ENCODE data around the gene GRM8. TPM values are rescaled to one million over a fixed set of nuclear protein-coding genes. Genes with fewer than 3 reads are reported as not detected.

The GRM8 gene
- total RNA-seq, 1 experiment from 2014 or later = 1.8 TPM

GRCh38 chr7:126529254-126529653 is 723.5 kb downstream of the GRM8 start:
- Mint-ChIP-seq H3K27ac (no peak overlapping the region), H3K36me3 (ENCODE audit: insufficient read depth in 1 of 3, low read depth in 3 of 3) (no peaks in the 10 kb centered on the region; a peak in 1 of 7 replicates), H3K9me3 (no peaks in the 10 kb centered on the region), H3K4me1 (peaks cover 33 to 35% of the 10 kb centered on the region in 2 experiments), H3K27me3 (ENCODE audit: low read depth) (no peaks in the 10 kb centered on the region), H3K4me3 (no peak overlapping the region)
- no CpG with 5 or more reads among the region's 3 CpGs for WGBS (ENCODE audit: extremely low coverage, insufficient read length, low lambda C conversion rate)
- Histone ChIP-seq H3K23ac (ENCODE audit: insufficient read length, low read depth, low read length) (no peak overlapping the region), H3K23me2 (ENCODE audit: insufficient read length, low read depth, low read length, poor library complexity, severe bottlenecking) (no peaks in the 10 kb centered on the region), H3K79me2 (ENCODE audit: insufficient read depth, low read length) (no peaks in the 10 kb centered on the region), H3K27ac (ENCODE audit: insufficient read length, low read depth, low read length) (no peak overlapping the region), H2BK5ac (ENCODE audit: insufficient read length, low read length) (no peak overlapping the region), H4K91ac (ENCODE audit: insufficient read length, low read depth, low read length) (no peak overlapping the region), H2BK20ac (ENCODE audit: low read depth, low read length, poor library complexity, severe bottlenecking) (no peak overlapping the region), H3K4me2 (ENCODE audit: insufficient read depth, insufficient read length, low read length) (no peak overlapping the region), H3T11ph (ENCODE audit: low read length) (no peak overlapping the region), H3K9ac (ENCODE audit: extremely low read depth, insufficient read length, low read length) (no peak overlapping the region), H3K56ac (ENCODE audit: insufficient read length, low read depth, low read length) (no peak overlapping the region), H3K4ac (ENCODE audit: low read depth, low read length) (no peak overlapping the region), H2BK120ac (ENCODE audit: low read depth, low read length, poor library complexity, severe bottlenecking) (no peak overlapping the region), H3K27me3 (ENCODE audit: insufficient read depth, low read length) (no peaks in the 10 kb centered on the region), H3K14ac (ENCODE audit: insufficient read depth, low read length) (no peak overlapping the region), H2BK15ac (ENCODE audit: low read depth, low read length) (no peak overlapping the region), H4K5ac (ENCODE audit: insufficient read length, low read depth, low read length) (no peak overlapping the region), H4K20me1 (ENCODE audit: control insufficient read depth, insufficient read depth, insufficient read length) (no peaks in the 10 kb centered on the region), H3K79me1 (ENCODE audit: insufficient read depth, low read depth, low read length, poor library complexity, severe bottlenecking) (no peaks in the 10 kb centered on the region), H4K8ac (replicated peaks; ENCODE audit: insufficient read length, low read depth, low read length) (no peak overlapping the region), H2AK5ac (ENCODE audit: insufficient read length, low read length) (no peak overlapping the region), H3K4me1 (ENCODE audit: insufficient read depth, low read length) (no peaks in the 10 kb centered on the region; the same call in 1 of the 2 replicates), H3K18ac (ENCODE audit: insufficient read length, low read depth, low read length) (no peak overlapping the region), H2AFZ (ENCODE audit: low read length) (no peak overlapping the region), H3K9me3 (ENCODE audit: control insufficient read depth, low read depth, low read length) (no peaks in the 10 kb centered on the region), H2BK12ac (ENCODE audit: insufficient read length, low read depth, low read length) (no peak overlapping the region)
- no peak for TF ChIP-seq CTCF (conservative IDR thresholded peaks at IDR 0.05)
- DNase-seq = no peak

Measured in H9 (cell line).